GM18873 (cell line): ENCODE measurements around the gene KCNK1.
"Not testable (repeated sequence)": the region's sequence is repeated elsewhere in the genome, so short reads cannot be mapped to it uniquely, and the experiment has no call there.

Experiments
- ATAC-seq: cut with Tn5 transposase; IDR thresholded peaks from one replicate; pipeline ENCODE4 v1.9.1; 2021; ENCODE audit warnings: mild to moderate bottlenecking, moderate library complexity, moderate number of reproducible peaks; ENCODE audit not compliant: unreplicated experiment, low FRiP score

The KCNK1 gene

GRCh38 chr1:233607252-233608119 lies 6.4 kb upstream of the KCNK1 start:
- no peak for ATAC-seq

DNA sequence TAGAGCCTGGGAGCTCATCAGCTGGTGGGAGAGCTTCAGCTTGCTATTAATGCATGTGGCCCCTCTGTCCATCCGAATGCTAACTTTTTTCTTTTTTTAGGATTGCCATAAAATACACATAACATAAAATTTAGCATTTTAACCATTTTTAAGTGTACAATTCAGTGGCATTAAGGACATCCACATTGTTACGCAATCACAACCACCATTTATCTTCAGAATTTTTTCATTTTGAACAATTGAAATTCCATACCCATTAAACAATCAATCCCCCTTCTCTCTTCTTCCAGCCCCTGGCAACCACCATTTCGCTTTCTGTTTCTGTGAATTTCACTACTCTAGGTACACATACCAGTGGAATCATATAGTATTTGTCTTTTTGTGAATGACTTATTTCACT lies 4.9 kb upstream of the KCNK1 start:
- no peak for ATAC-seq

DNA sequence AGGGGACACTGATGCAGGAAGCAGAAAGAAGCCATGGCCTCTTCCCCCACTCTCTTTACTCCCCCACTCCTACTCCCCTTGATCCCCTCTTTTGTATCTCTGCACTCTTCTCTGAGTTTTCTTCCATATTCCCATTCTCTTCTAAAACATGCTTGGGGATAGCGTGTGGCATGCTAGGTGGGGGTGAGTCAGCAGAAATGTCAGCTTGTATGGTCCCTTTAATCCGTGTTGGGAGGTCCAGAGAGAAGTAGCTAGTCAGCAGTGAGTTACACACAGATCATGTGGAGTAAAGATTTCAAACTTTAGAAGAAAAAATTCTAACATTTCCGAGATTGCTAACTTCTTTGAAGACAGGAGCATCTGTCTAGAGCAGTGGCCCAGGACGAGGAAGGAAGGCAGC lies 4.0 kb upstream of the KCNK1 start:
- ATAC-seq = no peak

DNA sequence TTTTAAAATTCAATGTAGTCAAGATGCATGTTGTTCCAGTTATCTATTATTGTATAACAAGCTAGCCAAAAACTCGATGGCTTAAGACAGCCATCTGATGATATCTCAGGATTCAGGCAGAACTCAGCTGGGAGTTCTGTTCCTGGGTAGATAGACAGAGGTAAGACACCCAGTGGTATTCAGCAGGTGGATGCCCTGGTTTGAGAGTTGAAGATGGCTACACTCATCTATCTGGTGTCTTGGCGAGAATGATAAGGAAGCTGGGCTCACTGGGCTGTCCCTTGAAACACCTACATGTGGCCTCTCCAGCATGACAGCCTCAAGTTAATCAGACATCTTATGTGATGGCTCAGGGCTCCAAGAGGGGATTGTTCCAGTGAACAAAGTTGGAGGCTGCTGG lies 3.3 kb upstream of the KCNK1 start:
- ATAC-seq = no peak

DNA sequence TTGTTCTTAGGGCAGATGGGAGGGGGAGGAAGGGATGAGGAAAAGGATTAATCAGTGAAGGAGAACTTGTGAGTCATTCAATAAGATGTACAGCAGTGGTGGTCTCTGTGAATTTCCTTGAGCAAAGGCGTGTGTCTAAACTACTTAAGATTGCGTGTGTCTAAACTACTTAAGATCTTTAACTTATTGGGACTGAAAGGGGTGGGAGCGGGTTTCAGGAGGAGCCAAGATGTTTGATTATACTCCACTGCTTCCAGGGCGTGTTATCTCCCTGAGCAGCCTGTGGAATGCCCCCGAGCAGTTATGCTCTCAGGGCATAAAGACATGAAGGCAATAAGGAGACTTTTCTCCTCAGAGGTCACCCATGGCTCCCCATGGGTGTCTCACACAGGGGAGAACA lies 2.5 kb upstream of the KCNK1 start:
- not testable (repeated sequence) for ATAC-seq

GRCh38 chr1:233614173-233614742 lies 352 bp downstream of the KCNK1 start:
- no peak for ATAC-seq

GRCh38 chr1:233614743-233615521 lies 1.0 kb downstream of the KCNK1 start:
- no peak for ATAC-seq

DNA sequence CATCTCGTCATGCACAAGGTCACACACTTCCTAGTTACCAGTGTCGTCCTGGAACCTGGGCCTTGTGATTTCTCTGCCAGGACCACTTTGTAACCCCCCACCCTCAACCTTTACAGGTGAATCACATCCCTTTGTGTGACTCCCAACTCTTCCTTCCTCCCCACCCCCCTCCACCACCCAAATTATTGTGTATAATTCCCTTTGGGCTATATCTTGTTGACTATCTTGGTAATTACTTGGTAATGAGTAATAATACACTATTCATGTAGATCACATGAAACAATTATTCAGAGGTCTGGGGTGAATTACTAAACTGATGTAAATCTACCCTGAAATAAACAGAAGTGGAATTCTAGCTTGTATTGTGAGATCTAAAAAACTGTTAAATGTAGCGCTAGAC lies 1.7 kb downstream of the KCNK1 start:
- no peak for ATAC-seq

- ATAC-seq = no peak
Measured at GRCh38 chr1:233617025-233617424, 3.1 kb downstream of the KCNK1 start.

DNA sequence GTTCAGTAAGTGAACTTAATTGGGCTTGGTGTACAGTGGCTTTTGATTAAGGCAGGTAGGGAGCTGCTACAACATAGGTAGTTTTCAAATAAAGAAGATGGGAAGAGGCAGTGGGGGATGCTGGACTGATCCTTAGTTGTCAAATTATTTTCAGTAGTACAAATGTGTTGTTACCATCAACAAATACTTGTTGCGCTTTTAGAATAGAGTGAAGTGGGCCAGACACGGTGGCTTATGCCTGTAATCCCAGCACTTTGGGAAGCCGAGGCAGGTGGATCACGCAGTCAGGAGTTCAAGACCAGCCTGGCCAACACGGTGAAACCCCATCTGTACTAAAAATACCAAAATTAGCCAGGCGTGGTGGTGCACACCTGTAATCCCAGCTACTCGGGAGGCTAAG lies 5.5 kb downstream of the KCNK1 start:
- ATAC-seq = not testable (repeated sequence)

- ATAC-seq = no peak
Measured at GRCh38 chr1:233620065-233620464, 6.2 kb downstream of the KCNK1 start.

GRCh38 chr1:233621923-233622322 lies 8.0 kb downstream of the KCNK1 start:
- no peak for ATAC-seq

- ATAC-seq = no peak
Measured at GRCh38 chr1:233624289-233624688, 10.4 kb downstream of the KCNK1 start.

DNA sequence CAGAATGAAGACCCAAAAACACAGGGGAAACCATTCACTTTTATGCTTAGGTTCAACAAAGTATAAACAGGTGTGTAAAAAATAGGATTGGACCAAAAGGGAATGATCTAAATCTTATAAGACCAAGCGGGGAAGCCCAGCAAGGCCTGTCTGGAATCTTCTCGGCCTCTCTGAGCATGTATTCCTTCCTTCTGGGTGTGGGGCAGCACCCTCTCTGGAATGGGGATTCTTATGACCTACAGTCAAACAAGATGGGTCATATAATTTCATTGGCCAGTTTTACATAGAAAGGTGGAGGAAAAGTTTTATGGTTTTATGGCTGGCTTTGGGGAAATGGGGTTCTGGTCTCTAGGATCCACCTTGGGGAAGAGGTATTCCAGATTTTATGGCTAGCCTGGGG lies 11.2 kb downstream of the KCNK1 start:
- ATAC-seq = no peak

GRCh38 chr1:233625510-233625981 lies 11.6 kb downstream of the KCNK1 start:
- ATAC-seq = no peak

DNA sequence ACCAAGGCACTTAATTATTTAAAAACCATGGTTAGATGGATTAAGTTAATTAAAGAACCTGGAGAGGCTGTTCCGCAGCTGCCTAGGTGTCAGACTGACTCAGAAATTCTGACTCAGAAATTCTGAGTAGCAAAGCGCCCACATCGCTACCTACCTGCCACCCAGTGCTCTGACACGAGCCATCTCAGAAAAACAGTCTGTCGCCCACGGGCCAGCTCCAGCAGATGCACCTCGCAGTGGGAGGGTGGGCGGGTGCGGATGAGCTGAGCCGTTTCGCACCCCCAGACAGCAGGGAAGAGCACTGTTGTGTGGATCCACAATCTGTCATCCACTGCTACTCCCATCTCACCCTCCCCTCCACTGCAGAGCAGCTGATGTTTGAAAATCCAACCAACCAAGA lies 13.5 kb downstream of the KCNK1 start:
- no peak for ATAC-seq

DNA sequence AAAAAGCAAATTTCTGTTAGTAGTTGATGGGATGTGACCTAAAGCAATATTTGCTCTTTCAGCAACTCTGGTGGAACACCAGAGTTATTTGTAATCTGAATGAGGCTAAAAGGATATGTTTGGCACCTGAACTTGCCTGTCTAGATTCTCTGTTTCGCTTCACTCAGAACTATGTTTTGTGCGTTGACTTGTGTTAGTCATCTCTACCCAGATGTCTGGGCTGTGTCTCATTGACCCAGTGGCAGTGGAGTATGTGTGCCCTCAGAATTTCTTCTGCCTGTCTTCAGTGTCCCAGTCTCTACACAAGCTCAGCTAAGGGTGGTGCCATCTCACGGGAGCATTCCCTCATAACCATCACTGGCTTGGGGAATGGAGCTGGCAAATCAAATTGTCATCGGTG lies 13.9 kb downstream of the KCNK1 start:
- ATAC-seq = no peak

DNA sequence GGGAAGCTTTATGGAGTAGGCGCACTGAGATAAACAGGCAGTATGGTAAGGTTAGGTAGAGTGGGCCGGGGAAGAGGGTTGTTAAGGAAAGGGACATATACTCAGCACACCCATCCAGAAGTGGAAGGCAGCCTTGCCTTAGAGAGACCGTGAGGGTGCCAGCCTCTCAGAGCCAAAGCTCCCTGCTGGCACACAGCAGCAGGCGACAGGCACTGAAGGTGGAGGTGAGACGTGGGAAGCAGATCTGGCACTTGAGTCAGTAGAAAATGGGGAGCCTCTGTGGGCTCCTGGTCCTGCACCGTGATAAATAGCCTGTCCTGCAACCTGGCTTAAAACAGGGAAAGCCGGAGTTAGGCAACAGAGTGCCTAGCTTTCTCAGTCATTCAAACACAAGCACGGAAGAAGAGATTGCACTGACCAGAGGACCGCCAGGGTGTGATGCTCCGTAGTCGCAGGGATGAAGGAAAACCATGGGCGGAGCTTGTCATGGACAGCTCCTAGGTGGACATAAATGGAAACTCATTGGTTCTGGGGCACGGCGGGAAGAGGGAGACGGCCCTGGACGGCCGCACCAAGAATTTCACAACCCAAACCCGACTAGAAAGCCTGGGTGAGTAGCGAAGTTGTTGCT lies 15.5 kb downstream of the KCNK1 start:
- ATAC-seq = no peak

DNA sequence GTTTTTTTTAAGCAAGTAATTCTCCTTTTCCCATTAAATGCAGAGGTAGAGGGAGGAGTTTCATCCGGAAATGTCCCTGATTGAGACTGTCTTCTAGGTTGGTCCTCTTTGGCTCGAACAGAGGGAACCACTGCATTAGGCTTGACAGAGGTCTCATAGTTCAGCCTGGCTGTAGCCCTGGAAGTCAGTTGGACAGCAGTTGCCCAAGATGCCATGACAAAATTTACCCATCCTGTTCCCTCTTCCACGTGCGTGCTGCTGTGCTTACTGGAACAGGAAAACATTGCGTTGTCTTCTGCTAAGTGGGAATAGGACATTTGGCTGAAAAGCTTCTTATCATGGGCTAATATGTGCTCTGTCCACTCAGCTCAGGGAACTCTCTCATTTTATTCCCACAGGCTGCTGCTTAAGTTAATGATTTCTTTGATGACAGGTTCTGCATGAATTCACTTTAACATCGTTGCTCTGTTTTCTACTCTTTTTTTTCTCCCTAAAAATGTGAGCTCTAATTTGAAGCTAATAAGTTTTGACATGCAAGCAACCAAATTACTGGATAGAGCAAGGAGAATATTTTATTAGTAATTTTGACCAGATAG lies 18.0 kb downstream of the KCNK1 start:
- no peak for ATAC-seq

DNA sequence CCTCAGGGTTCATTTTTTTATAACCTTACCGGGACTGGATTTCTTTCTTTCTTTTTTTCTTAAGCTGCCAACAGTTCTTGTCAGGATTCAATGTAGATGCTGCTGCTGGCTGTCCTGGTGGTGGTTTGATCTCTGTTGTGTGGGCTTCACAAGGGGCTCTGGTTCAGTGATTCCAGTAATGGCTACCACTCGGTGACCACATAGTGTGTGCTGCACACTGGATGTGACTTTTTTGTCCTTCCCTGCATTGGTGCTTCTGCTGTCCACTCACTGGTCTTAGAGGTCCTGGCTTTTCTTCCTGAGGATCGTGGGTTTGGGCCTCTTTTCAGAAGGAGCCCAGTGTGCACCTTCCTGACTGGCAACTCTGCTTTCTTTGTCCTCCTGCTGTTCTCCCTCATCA lies 18.5 kb downstream of the KCNK1 start:
- ATAC-seq = no peak
